HTERT RPE-1 (cell line): ENCODE measurements around the gene TMEM204.

ENCODE experiments used
- in situ Hi-C: fragments of 300-500 bp; cut with MboI; formaldehyde crosslinking; loops from 4 replicates; pipeline ENCODE4 v1.14.3; 2020; ENCODE audit warnings: low sequenced_read_pairs

The TMEM204 gene

DNA sequence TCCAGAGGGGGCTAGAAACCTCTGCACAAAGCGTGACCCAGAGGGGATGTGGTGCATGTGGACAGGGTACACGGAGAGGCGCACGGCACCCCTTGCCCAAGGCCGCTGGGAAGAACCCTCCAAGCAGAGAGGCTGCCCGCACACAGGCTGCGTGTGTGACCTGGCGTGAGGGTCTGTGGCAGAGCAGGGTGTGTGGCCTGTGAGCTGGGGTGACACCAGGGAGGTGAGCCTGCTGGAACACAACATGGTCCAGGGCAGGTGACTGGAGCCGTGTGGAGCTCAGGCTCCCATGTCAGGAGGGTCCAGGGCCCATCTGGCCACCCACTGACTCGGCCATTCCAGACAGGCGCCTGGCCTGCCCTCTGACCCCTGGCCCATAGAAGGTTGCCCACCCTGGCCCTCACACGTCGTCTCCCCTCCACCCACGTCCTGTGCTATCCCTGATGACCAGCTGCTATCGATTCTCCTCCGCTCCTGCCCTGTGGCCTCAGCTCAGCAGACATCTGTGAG, 14.8 kb upstream of the TMEM204 start:
- in situ Hi-C loops, result no loop called here

- in situ Hi-C loops, result no loop called here
Measured at GRCh38 chr16:1519831-1520230, 13.6 kb upstream of the TMEM204 start.

DNA sequence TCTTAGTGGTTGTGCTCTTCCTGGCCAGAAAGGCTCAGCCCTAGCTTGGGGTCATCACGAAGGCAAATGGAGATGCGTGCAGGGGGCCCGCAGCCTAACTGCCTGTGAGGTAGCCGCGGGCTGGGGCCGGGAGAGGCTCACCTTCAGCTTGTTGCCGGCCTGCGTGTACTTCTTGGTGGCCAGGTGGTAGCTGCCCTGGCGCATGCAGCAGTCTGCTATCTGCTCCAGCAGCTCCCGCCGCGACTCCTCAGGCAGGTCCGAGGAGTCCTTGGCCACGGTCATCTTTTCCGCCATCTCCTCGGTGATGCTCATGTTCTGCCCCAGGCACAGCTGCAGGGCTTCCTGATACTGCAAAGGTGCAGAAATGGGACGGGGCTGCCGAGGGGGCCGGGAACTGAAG, 13.0 kb upstream of the TMEM204 start:
- in situ Hi-C loops, result no loop called here

DNA sequence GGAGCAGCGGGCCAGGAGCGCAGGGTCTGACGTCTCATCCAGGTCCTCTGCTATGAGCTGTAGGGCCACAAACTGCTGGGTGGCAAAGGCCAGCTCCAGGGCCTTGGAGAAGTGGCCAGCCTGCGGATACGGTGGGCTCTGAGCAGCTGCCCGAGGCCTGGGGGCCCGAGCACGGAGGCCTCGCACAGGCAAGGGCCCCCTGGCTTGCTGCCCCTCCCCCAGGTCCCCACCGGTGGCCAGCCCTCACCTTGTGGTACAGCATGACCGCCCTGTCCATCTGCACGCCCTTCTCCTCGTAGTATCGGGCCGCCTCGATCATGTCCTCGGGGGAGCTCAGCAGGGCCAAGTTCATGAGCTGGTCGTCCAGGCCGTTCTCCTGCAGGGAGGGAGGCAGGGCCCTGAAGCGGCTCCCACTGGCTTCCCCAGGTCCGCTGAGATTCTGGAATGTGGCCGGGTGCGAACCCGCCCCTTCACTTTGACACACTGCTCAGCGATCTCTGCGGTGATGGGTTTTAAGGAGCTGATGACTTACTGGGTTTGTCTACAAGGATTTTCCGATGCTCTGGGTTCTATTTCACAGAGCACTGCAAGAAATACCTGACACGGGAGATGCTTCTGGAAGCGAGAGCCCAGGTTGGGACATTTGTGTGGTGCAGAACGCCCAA, 9.8 kb upstream of the TMEM204 start:
- in situ Hi-C loops, result no loop called here

DNA sequence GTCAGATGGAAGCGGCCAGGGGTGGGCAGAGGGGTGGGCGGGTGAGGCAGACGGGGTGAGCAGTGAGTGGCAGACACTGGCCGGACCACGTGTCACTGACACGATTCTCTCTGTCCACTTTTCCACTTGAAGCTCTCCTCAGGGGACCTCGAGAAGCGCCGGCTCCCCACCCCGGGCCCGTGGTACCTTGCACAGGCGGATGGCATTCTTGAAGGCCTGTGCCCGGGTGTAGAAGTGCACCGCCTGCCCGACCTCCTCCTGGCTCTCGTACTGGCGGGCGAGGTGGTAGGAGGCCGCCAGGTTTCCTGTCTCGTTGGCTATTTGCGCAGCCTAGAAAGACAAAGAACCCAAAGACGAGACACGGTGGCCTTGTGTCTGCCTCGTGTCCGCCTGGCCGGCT, 9.1 kb upstream of the TMEM204 start:
- in situ Hi-C loops, result no loop called here

GRCh38 chr16:1525871-1526607, 7.4 kb upstream of the TMEM204 start:
- in situ Hi-C loops, result no loop called here

- in situ Hi-C loops, result no loop called here
Measured at GRCh38 chr16:1526608-1527555, 6.6 kb upstream of the TMEM204 start.

- in situ Hi-C loops, result no loop called here
Measured at GRCh38 chr16:1527836-1528811, 5.3 kb upstream of the TMEM204 start.

DNA sequence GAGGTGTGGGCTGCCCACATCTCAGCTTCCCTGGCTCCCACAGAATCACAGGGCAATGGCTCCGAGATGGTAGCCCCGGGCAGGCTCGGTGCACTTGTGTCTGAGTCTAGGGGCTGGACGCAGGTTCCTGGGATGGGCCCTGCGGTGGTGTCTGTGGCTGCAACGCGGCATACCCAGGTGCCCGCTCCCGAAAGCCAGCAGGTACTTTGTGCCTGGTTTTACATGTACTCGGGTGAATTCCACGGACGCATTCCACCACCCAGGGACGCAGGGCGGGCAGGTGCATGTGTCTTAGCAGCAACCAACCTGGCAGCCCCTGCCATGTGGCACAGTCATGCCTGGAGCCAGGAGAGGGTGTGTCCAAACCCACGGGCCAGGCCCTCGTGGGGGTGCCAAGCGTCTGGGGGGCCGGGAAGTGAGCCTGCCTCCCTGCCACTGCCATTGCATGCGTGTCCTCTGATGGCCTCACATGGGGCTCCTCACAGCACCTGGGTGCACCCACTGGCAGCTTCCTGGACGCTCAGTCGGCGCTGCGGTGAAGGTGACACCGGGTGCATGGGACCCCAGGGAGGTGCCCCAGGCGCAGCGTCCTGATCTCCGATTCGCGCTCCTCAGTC, 4.4 kb upstream of the TMEM204 start:
- in situ Hi-C loops, result no loop called here

DNA sequence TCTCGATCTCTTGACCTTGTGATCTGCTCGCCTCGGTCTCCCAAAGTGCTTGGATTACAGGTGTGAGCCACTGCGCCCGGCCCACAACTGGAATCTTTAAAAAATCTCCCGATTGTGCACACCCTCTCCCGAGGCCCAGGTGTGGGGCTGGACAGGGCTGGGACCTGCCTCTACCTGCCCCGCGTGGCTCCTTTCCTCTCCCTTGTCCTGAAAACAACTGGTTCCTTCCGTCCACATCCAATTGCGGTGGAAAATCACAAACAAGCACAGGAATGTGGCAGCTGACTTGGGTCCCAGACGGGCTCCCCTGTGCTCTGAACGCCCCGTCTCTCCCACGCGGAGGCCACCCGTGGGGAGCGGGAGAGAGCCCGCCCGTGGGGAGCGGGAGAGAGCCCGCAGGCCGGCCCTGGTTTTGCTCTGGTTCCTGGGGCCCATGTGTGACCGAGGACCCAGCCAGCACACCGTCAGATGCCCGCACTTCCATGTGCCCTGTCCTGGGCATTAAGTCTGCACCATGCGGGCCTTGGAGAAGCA, 3.0 kb upstream of the TMEM204 start:
- in situ Hi-C loops, result no loop called here

GRCh38 chr16:1530883-1531637, 2.4 kb upstream of the TMEM204 start:
- in situ Hi-C loops, result no loop called here

- in situ Hi-C loops, result no loop called here
Measured at GRCh38 chr16:1531638-1531910, 1.9 kb upstream of the TMEM204 start.

DNA sequence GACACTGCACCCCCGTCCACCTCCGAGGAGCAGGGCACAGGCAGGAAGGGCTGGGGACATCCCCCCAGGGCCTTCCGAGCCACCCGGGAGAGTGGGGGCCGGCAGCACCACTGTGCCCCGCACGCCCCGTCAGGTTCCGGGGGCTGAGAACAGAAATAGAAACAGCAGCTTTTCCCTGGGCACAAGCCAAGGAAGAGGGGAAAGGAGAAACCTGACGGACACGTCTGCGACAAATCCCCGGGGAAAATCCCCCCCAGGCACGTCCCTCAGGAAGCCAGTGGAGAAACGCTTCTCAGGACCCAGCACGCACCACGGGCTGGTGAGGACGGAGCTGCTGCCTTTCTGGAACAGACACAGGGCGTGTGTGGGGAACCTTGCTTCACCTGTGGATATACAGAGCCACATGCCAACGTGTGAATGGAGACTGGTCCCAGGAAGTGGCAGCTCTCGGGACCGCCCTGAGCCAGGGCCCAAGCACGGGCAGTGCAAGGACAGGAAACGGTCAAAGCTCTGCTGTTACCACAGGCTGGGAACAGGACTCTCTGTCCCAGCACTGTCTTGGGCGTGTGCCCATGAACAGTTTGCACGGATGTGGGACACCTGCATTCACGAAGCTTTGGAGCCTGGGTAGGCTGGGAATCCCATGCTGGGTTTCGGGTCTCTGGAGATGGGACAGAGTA, 1.2 kb upstream of the TMEM204 start:
- in situ Hi-C loops, result no loop called here

DNA sequence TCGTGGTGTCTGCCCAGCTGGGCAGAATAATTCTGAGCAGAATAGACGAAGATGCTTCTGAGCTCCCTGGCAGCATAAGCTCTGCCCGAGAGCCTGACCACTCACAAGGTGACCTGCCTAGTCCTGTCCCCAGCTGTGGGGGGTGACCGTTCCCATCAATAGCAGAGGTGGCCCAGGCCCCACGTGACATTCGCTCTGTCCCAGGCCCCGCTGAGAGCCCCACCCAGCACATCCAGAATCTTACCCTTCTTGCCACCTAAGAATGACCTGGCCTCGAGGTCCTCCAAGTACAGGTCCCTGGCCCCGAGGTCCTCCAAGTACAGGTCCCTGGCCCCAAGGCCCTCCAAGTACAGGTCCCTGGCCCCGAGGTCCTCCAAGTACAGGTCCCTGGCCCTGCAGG, 695 bp upstream of the TMEM204 start:
- in situ Hi-C loops, result no loop called here

DNA sequence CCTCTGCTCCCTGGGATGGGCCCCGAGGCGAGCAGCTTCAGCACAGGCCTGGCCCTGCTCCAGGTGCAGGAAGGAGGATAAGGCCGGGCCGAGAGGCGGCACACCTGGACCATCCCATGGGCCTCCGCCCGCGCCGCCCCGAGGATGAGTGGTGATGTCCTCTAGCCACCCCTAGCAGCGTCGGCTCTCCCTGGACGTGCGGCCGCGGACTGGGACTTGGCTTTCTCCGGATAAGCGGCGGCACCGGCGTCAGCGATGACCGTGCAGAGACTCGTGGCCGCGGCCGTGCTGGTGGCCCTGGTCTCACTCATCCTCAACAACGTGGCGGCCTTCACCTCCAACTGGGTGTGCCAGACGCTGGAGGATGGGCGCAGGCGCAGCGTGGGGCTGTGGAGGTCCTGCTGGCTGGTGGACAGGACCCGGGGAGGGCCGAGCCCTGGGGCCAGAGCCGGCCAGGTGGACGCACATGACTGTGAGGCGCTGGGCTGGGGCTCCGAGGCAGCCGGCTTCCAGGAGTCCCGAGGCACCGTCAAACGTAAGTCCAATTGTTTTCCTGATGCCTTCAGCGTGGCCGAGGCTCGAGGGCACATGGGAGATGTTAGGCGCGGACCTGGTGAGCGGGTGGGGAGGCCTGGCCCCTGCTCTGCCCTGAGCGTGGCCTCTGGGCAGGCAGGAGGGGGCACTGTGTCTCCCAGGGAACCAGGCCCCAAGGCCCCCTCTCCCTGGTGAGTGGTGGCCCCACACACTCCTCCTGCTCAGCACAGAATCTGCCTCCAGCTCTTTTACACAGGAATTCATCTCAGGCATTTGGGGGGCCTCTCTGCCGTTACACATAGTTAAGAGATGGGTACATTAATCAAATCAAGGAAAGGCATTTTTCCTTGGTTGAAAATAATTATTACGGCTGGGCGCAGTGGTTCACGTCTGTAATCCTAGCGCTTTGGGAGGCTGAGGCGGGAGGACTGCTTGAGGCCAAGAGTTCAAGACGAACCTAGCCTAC, 855 bp downstream of the TMEM204 start:
- in situ Hi-C loops, result no loop called here

GRCh38 chr16:1535391-1536291, 2.2 kb downstream of the TMEM204 start:
- in situ Hi-C loops, result no loop called here
